Measurements from ENCODE around the gene TEKT4.

DNA sequence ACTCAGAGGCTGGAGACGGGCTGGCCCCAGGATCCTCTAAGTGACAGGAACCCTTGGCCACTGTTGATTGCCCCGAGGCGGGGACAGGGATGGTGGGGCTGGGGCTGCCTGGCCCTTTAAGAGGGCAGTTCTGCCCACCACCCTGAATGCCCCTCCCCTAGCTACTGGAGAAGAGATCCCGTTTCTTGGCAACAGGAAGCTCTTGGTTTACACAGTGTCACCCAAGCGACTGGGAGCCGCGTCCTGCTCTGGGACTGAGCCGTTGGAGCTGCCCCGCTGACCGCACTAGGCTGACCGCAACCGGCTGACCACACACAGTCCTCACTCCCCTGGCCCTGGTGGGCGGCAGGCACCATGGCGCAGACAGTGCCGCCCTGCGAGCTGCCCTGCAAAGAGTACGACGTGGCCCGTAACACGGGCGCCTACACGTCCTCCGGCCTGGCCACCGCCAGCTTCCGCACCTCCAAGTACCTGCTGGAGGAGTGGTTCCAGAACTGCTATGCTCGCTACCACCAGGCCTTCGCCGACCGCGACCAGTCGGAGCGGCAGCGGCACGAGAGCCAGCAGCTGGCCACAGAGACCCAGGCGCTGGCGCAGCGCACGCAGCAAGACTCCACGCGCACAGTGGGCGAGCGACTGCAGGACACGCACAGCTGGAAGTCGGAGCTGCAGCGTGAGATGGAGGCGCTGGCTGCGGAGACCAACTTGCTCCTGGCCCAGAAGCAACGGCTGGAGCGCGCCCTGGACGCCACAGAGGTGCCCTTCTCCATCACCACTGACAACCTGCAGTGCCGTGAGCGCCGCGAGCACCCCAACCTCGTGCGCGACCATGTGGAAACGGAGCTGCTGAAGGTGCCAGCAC, at the start of gene TEKT4:
- no peak for TF ChIP-seq ZNF274 (IDR thresholded peaks at IDR 0.05; ENCODE audit: low read depth, low read length)
- TF ChIP-seq YY1 (IDR thresholded peaks at IDR 0.05; ENCODE audit: insufficient read depth, insufficient read length) = no peak
- no peak for TF ChIP-seq SUZ12 (IDR thresholded peaks at IDR 0.05; ENCODE audit: extremely low read depth, insufficient read depth, insufficient read length)
